Keratinocyte (primary cell): ENCODE data around the gene FLAD1.

Source experiments
- CTCF ChIP-seq, 3 experiments: IDR thresholded peaks in 1 of 3; conservative IDR thresholded peaks in 1 of 3; optimal IDR thresholded peaks in 1 of 3; 2 replicates in 2 of 3; 3 replicates in 1 of 3; pipeline versions ENCODE3 to v1.5.1; 2011; ENCODE audit warnings: low read length in 3 of 3, mild to moderate bottlenecking in 3 of 3, moderate library complexity in 2 of 3, control low read depth in 1 of 3, inconsistent platforms in 1 of 3; ENCODE audit not compliant: insufficient read depth in 2 of 3; ENCODE audit errors: extremely low read depth in 1 of 3
- EZH2 ChIP-seq: IDR thresholded peaks from one replicate; pipeline ENCODE4 v1.6.1; 2012; ENCODE audit warnings: inconsistent platforms, mild to moderate bottlenecking, low read length, moderate library complexity

GRCh38 chr1:154966111-154966510, 17.0 kb upstream of the FLAD1 start:
- no peak for TF ChIP-seq CTCF (optimal IDR thresholded peaks at IDR 0.05 in 1 of 3, IDR thresholded peaks at IDR 0.05 in 1 of 3, conservative IDR thresholded peaks at IDR 0.05 in 1 of 3; ENCODE audit: extremely low read depth in 1 of 3, insufficient read depth in 2 of 3, low read length in 3 of 3)
- TF ChIP-seq EZH2: no peak
